Measurements from ENCODE around the gene BGN.
A peak's percentile ranks its signal among the peaks of the same experiment; 100 is the strongest.

Gene BGN

GRCh38 chrX:153449368-153450113 is 45.2 kb upstream of the BGN start:
- H3K9ac ChIP-seq, result no peak overlapping the region
- peaks cover 4% of the 10 kb centered on the region; the same call in 1 of the 2 replicates for H3K9me3 ChIP-seq

GRCh38 chrX:153450114-153450948 is 44.4 kb upstream of the BGN start:
- Histone ChIP-seq H3K9ac (no peak overlapping the region), H3K4me1 (peaks cover 11% of the 10 kb centered on the region), H3K4me2 (no peak overlapping the region), H3K9me3 (no peaks in the 10 kb centered on the region), H4K20me1 (peaks cover 42% of the 10 kb centered on the region; the same call in 1 of the 2 replicates), H3K4me3 (no peak overlapping the region), H3K27me3 (peaks cover 78% of the 10 kb centered on the region), H3K36me3 (peaks cover 39% of the 10 kb centered on the region), H3K27ac (no peak overlapping the region)
- no peak for TF ChIP-seq Cebpa-rat (IDR thresholded peaks at IDR 0.05)

More at GRCh38 chrX:153449368-153450113, 45.2 kb upstream of the BGN start:
- Histone ChIP-seq H3K4me1 (0 out of 2 replicates have a peak, but pooled peaks cover 6% of the 10 kb centered on the region), H4K20me1 (peaks cover 42% of the 10 kb centered on the region; the same call in 1 of the 2 replicates), H3K4me3 (no peak overlapping the region), H3K27me3 (peaks cover 78% of the 10 kb centered on the region), H3K36me3 (peaks cover 33% of the 10 kb centered on the region), H3K4me2 (no peak overlapping the region), H3K27ac (no peak overlapping the region)
- no peak for TF ChIP-seq Cebpa-rat (IDR thresholded peaks at IDR 0.05)

- no peaks in the 10 kb centered on the region for H3K9me3 ChIP-seq
- H3K36me3 ChIP-seq, result peaks cover 45% of the 10 kb centered on the region
- TF ChIP-seq Cebpa-rat (IDR thresholded peaks at IDR 0.05), result no peak
- no peak overlapping the region for H3K4me3 ChIP-seq
- H3K4me2 ChIP-seq, result no peak overlapping the region
- peaks cover 76% of the 10 kb centered on the region for H3K27me3 ChIP-seq
- peaks cover 17% of the 10 kb centered on the region for H3K4me1 ChIP-seq
- H4K20me1 ChIP-seq, result peaks cover 43% of the 10 kb centered on the region; the same call in 1 of the 2 replicates
- H3K9ac ChIP-seq, result no peak overlapping the region
- H3K27ac ChIP-seq, result no peak overlapping the region
These were observed 43.9 kb upstream of the BGN start for GRCh38 chrX:153450949-153451277.

GRCh38 chrX:153454901-153455550 is 39.8 kb upstream of the BGN start:
- Histone ChIP-seq H3K9ac (0 out of 2 replicates have a peak overlapping the region, but pooled peaks have one; percentile 6), H4K20me1 (peaks cover 42% of the 10 kb centered on the region; the same call in 1 of the 2 replicates)
- TF ChIP-seq Cebpa-rat (IDR thresholded peaks at IDR 0.05), result no peak

GRCh38 chrX:153455571-153455970 is 39.2 kb upstream of the BGN start:
- H3K9me3 ChIP-seq, result no peaks in the 10 kb centered on the region
- no peak for TF ChIP-seq Cebpa-rat (IDR thresholded peaks at IDR 0.05)
- H3K4me3 ChIP-seq, result no peak overlapping the region
- H3K4me2 ChIP-seq, result no peak overlapping the region
- H3K4me1 ChIP-seq, result peaks cover 12% of the 10 kb centered on the region
- no peak overlapping the region for H3K9ac ChIP-seq
- H3K27me3 ChIP-seq, result peaks cover 72% of the 10 kb centered on the region
- H3K36me3 ChIP-seq, result peaks cover 78% of the 10 kb centered on the region
- no peak overlapping the region for H3K27ac ChIP-seq
- H4K20me1 ChIP-seq, result peaks cover 40% of the 10 kb centered on the region; the same call in 1 of the 2 replicates

More at GRCh38 chrX:153454901-153455550, 39.8 kb upstream of the BGN start:
- H3K4me1 ChIP-seq, result peaks cover 12% of the 10 kb centered on the region
- H3K27ac ChIP-seq, result no peak overlapping the region
- H3K4me2 ChIP-seq, result peak overlapping the region; percentile 12; the same call in 1 of the 2 replicates
- H3K9me3 ChIP-seq, result no peaks in the 10 kb centered on the region
- H3K4me3 ChIP-seq, result no peak overlapping the region
- H3K36me3 ChIP-seq, result peaks cover 78% of the 10 kb centered on the region
- H3K27me3 ChIP-seq, result peaks cover 77% of the 10 kb centered on the region

- TF ChIP-seq Cebpa-rat (IDR thresholded peaks at IDR 0.05), result no peak
- Histone ChIP-seq H3K4me2 (no peak overlapping the region), H3K4me3 (no peak overlapping the region), H4K20me1 (peaks cover 37% of the 10 kb centered on the region; the same call in 1 of the 2 replicates), H3K4me1 (peaks cover 12% of the 10 kb centered on the region), H3K27me3 (peaks cover 70% of the 10 kb centered on the region), H3K9me3 (no peaks in the 10 kb centered on the region), H3K36me3 (peaks cover 76% of the 10 kb centered on the region), H3K27ac (no peak overlapping the region), H3K9ac (no peak overlapping the region)
These were observed 38.6 kb upstream of the BGN start for GRCh38 chrX:153456161-153456560.

GRCh38 chrX:153456704-153457103 is 38.1 kb upstream of the BGN start:
- no peaks in the 10 kb centered on the region for H3K9me3 ChIP-seq
- H3K36me3 ChIP-seq, result peaks cover 75% of the 10 kb centered on the region
- no peak overlapping the region for H3K9ac ChIP-seq
- H4K20me1 ChIP-seq, result peaks cover 37% of the 10 kb centered on the region; the same call in 1 of the 2 replicates
- no peak overlapping the region for H3K4me3 ChIP-seq
- no peak for TF ChIP-seq Cebpa-rat (IDR thresholded peaks at IDR 0.05)
- no peak overlapping the region for H3K4me2 ChIP-seq
- peaks cover 70% of the 10 kb centered on the region for H3K27me3 ChIP-seq
- H3K4me1 ChIP-seq, result peaks cover 12% of the 10 kb centered on the region
- no peak overlapping the region for H3K27ac ChIP-seq

GRCh38 chrX:153457136-153457825 is 37.5 kb upstream of the BGN start:
- Histone ChIP-seq H3K4me2 (no peak overlapping the region), H3K4me1 (peaks cover 12% of the 10 kb centered on the region), H3K4me3 (no peak overlapping the region), H3K27ac (no peak overlapping the region), H3K27me3 (peaks cover 69% of the 10 kb centered on the region), H3K36me3 (peaks cover 81% of the 10 kb centered on the region), H3K9ac (no peak overlapping the region), H3K9me3 (no peaks in the 10 kb centered on the region), H4K20me1 (peaks cover 42% of the 10 kb centered on the region; the same call in 1 of the 2 replicates)
- TF ChIP-seq Cebpa-rat (IDR thresholded peaks at IDR 0.05), result no peak

Measured in BLaER1 (cell line).